Measurements from ENCODE around the gene ZNF503.

The ZNF503 gene

DNA sequence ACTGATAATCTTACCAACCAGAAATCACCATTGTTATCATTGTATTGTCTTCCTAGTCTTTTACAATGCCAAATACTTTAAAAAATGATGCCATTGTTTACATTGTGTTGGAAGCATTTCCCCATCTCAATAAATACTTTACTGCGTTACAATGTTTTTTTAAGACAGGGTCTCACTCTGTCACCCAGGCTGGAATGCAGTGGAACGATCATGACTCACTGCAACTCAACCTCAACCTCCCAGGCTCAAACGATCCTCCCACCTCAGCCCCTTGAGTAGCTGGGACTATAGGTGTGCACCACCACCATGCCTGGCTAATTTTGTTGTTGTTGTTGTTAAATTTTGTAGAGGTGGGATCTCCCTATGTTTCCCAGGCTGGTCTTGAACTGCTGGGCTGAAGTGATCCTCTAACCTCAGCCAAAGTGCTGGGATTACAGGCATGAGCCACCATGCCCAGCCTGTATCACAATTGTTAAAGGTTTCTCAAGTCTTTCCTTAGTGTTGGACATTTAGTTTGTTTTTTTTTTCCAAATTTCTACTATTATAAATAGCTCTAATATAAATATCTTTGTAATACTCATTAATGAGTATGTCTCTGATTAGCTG is 43.3 kb upstream of the ZNF503 start:
- TF ChIP-seq, protein P1, sequence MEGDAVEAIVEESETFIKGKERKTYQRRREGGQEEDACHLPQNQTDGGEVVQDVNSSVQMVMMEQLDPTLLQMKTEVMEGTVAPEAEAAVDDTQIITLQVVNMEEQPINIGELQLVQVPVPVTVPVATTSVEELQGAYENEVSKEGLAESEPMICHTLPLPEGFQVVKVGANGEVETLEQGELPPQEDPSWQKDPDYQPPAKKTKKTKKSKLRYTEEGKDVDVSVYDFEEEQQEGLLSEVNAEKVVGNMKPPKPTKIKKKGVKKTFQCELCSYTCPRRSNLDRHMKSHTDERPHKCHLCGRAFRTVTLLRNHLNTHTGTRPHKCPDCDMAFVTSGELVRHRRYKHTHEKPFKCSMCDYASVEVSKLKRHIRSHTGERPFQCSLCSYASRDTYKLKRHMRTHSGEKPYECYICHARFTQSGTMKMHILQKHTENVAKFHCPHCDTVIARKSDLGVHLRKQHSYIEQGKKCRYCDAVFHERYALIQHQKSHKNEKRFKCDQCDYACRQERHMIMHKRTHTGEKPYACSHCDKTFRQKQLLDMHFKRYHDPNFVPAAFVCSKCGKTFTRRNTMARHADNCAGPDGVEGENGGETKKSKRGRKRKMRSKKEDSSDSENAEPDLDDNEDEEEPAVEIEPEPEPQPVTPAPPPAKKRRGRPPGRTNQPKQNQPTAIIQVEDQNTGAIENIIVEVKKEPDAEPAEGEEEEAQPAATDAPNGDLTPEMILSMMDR (conservative IDR thresholded peaks at IDR 0.05) = no peak

DNA sequence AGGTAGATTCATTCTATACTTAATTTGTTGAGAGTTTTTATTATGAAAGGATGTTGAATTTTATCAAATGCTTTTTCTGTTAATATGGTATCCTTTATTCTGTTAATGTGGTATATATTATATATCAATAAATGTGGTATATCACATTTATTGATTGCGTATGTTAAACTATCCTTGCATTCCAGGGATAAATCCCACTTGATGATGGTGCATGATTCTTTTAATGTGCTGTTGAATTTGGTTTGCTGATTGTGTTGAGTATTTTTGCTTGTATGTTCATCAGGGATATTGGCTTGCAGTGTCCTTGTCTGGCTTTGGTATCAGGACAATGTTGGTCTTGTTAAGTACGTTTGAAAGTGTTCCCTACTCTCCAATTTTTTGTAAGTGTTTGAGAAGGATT is 41.8 kb upstream of the ZNF503 start:
- H3K27ac ChIP-seq = no peak overlapping the region
- TF ChIP-seq, protein P1 (conservative IDR thresholded peaks at IDR 0.05) = no peak

More for the DNA sequence above, 43.3 kb upstream of the ZNF503 start:
- no peak overlapping the region for H3K27ac ChIP-seq

DNA sequence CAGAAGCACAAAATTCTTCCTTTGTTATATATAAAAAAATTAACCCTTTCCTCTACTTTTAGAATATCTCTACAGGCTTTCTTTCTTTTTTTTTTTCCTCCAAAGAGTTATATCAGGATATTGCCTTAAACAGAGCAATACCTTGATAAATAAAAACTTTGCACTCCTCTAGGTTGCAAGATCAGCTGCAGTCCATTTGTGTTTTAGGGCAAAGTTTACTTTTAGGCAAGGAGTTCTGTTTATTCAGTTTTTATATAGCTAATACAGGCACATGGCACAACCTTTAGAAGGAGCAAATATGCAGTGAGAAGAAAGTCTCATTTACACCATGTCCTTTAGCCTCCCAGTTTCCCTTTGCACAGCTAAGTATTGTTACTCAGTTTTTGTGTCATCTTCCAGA is 40.1 kb upstream of the ZNF503 start:
- TF ChIP-seq, protein P1 (conservative IDR thresholded peaks at IDR 0.05) = no peak
- H3K27ac ChIP-seq = no peak overlapping the region; the same call in 1 of the 2 replicates

DNA sequence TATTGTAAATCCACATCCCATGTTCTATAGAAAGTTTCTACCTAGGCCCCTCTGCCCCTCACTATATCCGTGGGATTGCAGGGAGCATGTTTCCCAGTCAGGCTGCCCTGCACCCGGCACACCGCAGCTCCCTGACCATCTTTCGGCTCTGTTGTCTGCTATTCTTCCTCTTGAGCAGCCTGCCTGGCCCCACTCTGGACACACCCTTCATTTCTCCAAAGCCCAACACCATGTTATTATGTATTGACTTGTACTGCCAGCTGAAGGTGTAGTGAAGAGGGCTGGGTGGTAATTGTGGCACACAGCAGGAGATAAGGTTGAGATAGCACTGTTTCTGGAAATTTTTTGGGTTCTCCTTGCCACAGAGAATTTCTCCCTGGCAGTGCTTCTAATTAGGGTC is 39.6 kb upstream of the ZNF503 start:
- TF ChIP-seq, protein P1 (conservative IDR thresholded peaks at IDR 0.05) = no peak
- H3K27ac ChIP-seq = no peak overlapping the region

DNA sequence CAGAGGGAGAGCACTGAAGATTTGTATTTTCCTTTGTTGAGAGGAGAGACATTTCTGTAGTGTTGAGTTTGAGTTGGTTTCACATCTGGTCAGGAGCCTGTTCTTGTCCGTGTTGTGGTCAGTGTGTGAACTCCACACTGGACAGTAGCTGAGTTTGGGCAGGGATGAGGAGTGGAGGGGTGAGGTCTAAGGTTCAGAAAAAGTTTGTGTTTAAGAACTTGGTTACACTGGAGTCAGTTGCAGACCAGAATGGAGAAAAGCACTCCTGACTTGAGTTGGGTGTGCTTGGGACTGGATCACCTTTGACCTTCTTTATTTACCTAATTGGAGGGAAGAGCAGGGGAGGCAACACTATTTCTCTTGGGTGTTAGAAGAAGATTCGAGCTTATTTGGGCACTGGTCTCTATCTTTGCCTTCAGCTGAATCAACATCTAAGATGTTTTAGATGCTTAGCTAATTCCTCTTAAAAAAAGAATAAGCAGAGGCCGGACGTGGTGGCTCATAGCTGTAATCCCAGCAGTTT is 38.8 kb upstream of the ZNF503 start:
- TF ChIP-seq, protein P1 (conservative IDR thresholded peaks at IDR 0.05) = no peak

DNA sequence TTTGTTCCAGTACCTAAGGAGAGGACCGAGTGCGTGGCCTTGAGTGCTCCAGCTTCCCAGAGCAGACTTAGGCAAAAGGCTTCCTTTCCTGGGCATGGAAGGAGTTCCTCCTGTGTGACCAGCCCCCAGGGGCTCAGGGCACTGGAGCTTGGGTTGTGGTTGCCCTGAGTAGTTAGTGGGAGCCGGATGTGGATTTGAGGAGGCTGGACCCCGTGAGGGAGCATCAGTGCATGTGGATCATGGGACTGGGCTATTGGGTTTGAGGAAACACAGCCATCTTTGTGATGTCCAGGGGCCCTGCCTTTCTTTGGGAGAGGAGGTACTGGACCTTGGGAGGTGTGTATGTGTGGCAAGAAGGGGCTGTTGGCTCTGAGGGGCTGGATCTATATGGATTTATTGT is 38.2 kb upstream of the ZNF503 start:
- TF ChIP-seq, protein P1 (conservative IDR thresholded peaks at IDR 0.05) = no peak

More for the DNA sequence above, 38.8 kb upstream of the ZNF503 start:
- no peak overlapping the region for H3K27ac ChIP-seq

DNA sequence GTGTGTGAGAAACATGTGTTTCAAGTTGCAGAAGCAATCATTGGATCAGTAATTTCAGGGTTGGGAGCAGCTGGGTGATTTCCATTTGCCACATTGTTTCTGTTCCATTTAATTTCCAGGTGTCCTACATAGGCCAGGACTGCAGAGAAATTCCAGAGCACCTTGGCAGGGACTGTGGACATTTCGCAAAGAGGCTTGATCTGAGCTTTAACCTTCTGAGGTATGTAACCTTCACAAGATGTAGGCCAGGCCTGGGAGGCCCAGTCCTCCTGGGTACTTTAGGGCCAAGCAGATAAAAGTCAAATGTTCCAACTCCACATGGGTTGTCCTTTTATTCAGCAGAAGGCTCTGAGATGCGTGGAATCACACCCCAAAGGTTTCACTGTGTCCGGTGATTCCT is 36.7 kb upstream of the ZNF503 start:
- TF ChIP-seq, protein P1 (conservative IDR thresholded peaks at IDR 0.05) = no peak
- H3K27ac ChIP-seq = no peak overlapping the region

More for the DNA sequence above, 38.2 kb upstream of the ZNF503 start:
- H3K27ac ChIP-seq = no peak overlapping the region
